ENCODE data around the gene MX2.

The MX2 gene

GRCh38 chr21:41438425-41439113, 76.7 kb downstream of the MX2 start:
- ChIA-PET POLR2A (no interaction called here), CTCF (interaction anchor here (2.0 to 3.0 kb wide), 2 partner anchors 22 to 155 kb away, joined by 7 to 11 read pairs; no protein-coding TSS in a partner anchor)
- no peak for DNase-seq (ENCODE audit: extremely low spot score)
- TF ChIP-seq CTCF (IDR thresholded peaks at IDR 0.05; ENCODE audit: control extremely low read depth, extremely low read depth, low read depth, missing control alignments), result no peak

- CTCF ChIA-PET, result interaction anchor here (0.9 to 3.0 kb wide), 4 partner anchors 20 to 156 kb away, joined by 3 to 11 read pairs (median 6); no protein-coding TSS in a partner anchor
Measured at GRCh38 chr21:41439248-41439647, 77.4 kb downstream of the MX2 start.

GRCh38 chr21:41441546-41441945, 79.7 kb downstream of the MX2 start:
- ChIA-PET CTCF (no interaction called here), POLR2A (no interaction called here)
- TF ChIP-seq CTCF (IDR thresholded peaks at IDR 0.05; ENCODE audit: control extremely low read depth, extremely low read depth, low read depth, missing control alignments), result no peak
- DNase-seq (ENCODE audit: extremely low spot score), result no peak

More at GRCh38 chr21:41439248-41439647, 77.4 kb downstream of the MX2 start:
- DNase-seq (ENCODE audit: extremely low spot score), result no peak
- POLR2A ChIA-PET, result interaction anchor here (0.9 kb wide), 1 partner anchor 10 kb away, joined by 3 read pairs; no protein-coding TSS in a partner anchor
- TF ChIP-seq CTCF (IDR thresholded peaks at IDR 0.05; ENCODE audit: control extremely low read depth, extremely low read depth, low read depth, missing control alignments), result no peak

GRCh38 chr21:41442481-41443186, 80.8 kb downstream of the MX2 start:
- CTCF ChIA-PET, result interaction anchor here (0.6 to 0.8 kb wide), 2 partner anchors 10 to 18 kb away, joined by 3 read pairs; no protein-coding TSS in a partner anchor
- POLR2A ChIA-PET, result no interaction called here
- DNase-seq (ENCODE audit: extremely low spot score), result no peak
- TF ChIP-seq CTCF (IDR thresholded peaks at IDR 0.05; ENCODE audit: control extremely low read depth, extremely low read depth, low read depth, missing control alignments), result no peak

- DNase-seq (ENCODE audit: extremely low spot score), result no peak
- ChIA-PET POLR2A (interaction anchor here (0.7 kb wide), 1 partner anchor 160 kb away, joined by 6 read pairs; no protein-coding TSS in a partner anchor), CTCF (interaction anchor here (0.6 to 0.8 kb wide), 2 partner anchors 9 to 19 kb away, joined by 3 read pairs; no protein-coding TSS in a partner anchor)
- no peak for TF ChIP-seq CTCF (IDR thresholded peaks at IDR 0.05; ENCODE audit: control extremely low read depth, extremely low read depth, low read depth, missing control alignments)
Measured at GRCh38 chr21:41443562-41443961, 81.7 kb downstream of the MX2 start.

GRCh38 chr21:41444703-41445464, 83.1 kb downstream of the MX2 start:
- ChIA-PET POLR2A (no interaction called here), CTCF (no interaction called here)
- TF ChIP-seq CTCF (IDR thresholded peaks at IDR 0.05; ENCODE audit: control extremely low read depth, extremely low read depth, low read depth, missing control alignments), result no peak
- no peak for DNase-seq (ENCODE audit: extremely low spot score)
